Natural killer cell (primary cell): Measurements from ENCODE around the gene CYP39A1. TPM values are rescaled to one million over a fixed set of nuclear protein-coding genes. Genes with fewer than 3 reads are reported as not detected.

Experiments
- ATAC-seq, 3 donors: fragments of 150-1000 bp in 2 of 3; fragments of 200-7000 bp in 1 of 3; cut with Tn5 transposase; 1 replicate in 1 of 3; 2 replicates in 2 of 3; pipeline ENCODE4 v1.10.0; 2021; ENCODE audit warnings: mild to moderate bottlenecking in 2 of 3, moderate library complexity in 2 of 3
- DNase-seq, 2 donors: peaks; one replicate each; pipeline versions ENCODE4 v3.0.0 to v3.0.0-alpha.2; 2013 to 2021; ENCODE audit warnings: mixed read lengths in 1 of 2
- H3K27ac ChIP-seq: one replicate; pipeline ENCODE4 v1.5.1; 2013; ENCODE audit warnings: mild to moderate bottlenecking, low read length
- H3K27me3 ChIP-seq: one replicate; pipeline ENCODE4 v1.6.1; 2013; ENCODE audit warnings: low read length; ENCODE audit not compliant: control insufficient read depth, insufficient read depth
- H3K36me3 ChIP-seq: one replicate; pipeline ENCODE4 v1.6.1; 2013; ENCODE audit warnings: low read length; ENCODE audit not compliant: control insufficient read depth, insufficient read depth
- H3K4me1 ChIP-seq: one replicate; pipeline ENCODE4 v1.6.1; 2013; ENCODE audit warnings: low read length; ENCODE audit not compliant: control insufficient read depth, insufficient read depth
- H3K4me3 ChIP-seq: one replicate; pipeline ENCODE4 v1.5.1; 2013; ENCODE audit warnings: low read length
- H3K9me3 ChIP-seq: one replicate; pipeline ENCODE4 v1.6.1; 2013; ENCODE audit warnings: low read length; ENCODE audit not compliant: control insufficient read depth, insufficient read depth
- H3K27ac Mint-ChIP-seq, 2 donors: one replicate each; pipeline ENCODE4 v1.8.0; 2022; ENCODE audit warnings: mild to moderate bottlenecking in 2 of 2, mixed read lengths in 2 of 2, moderate library complexity in 1 of 2
- H3K27me3 Mint-ChIP-seq, 2 donors: one replicate each; pipeline ENCODE4 v1.8.0; 2022; ENCODE audit warnings: low read depth in 2 of 2, mixed read lengths in 2 of 2
- H3K36me3 Mint-ChIP-seq: one replicate; pipeline ENCODE4 v1.8.0; 2022; ENCODE audit warnings: mixed read lengths
- H3K4me1 Mint-ChIP-seq, 2 donors: one replicate each; pipeline ENCODE4 v1.8.0; 2022; ENCODE audit warnings: mixed read lengths in 2 of 2
- H3K4me3 Mint-ChIP-seq: one replicate; pipeline ENCODE4 v1.8.0; 2022; ENCODE audit warnings: mild to moderate bottlenecking, moderate library complexity, mixed read lengths
- H3K9me3 Mint-ChIP-seq, 2 donors: one replicate each; pipeline ENCODE4 v1.8.0; 2022; ENCODE audit warnings: mixed read lengths in 2 of 2
- WGBS: methylation state at CpG from one replicate; pipeline ENCODE4 v1.1.7; 2013; ENCODE audit warnings: missing lambda C conversion rate; ENCODE audit not compliant: insufficient coverage; 5-methylcytosine and 5-hydroxymethylcytosine counted together
- intact Hi-C: fragments of 100-400 bp; cut with micrococcal nuclease; formaldehyde crosslinking; loops from one replicate; pipeline ENCODE4 v1.14.2; 2022
- total RNA-seq, 4 donors: library from RNA; stranded (reverse); fragments of 120-200 nt in 1 of 4; gene quantifications; one replicate each; pipeline versions ENCODE4 v1.2.3 to v1.2.4, GENCODE V29; 2013 to 2022
- TF ChIP-seq, protein P1 (sequence below): fragments of 200-600 bp; IDR thresholded peaks from one replicate; pipeline ENCODE4 v1.8.0; 2022; ENCODE audit warnings: antibody characterized with exemption

CYP39A1 gene
- total RNA-seq, 3 donors from 2014 or later (not counting 1 experiment from before 2014, with no cell fraction given), result not detected

- H3K27me3 Mint-ChIP-seq, result peaks cover 22 to 25% of the 10 kb centered on the region in 2 donors
- no peaks in the 10 kb centered on the region for H3K36me3 Mint-ChIP-seq
- H3K4me1 ChIP-seq, result no peaks in the 10 kb centered on the region
- ATAC-seq (no peak), DNase-seq (no peak)
- no peak overlapping the region for H3K4me3 ChIP-seq
- H3K36me3 ChIP-seq, result no peaks in the 10 kb centered on the region
- H3K9me3 Mint-ChIP-seq, result no peaks in the 10 kb centered on the region
- no peaks in the 10 kb centered on the region for H3K4me1 Mint-ChIP-seq
- no peak overlapping the region for H3K4me3 Mint-ChIP-seq
- no peak overlapping the region for H3K27ac Mint-ChIP-seq
- no peaks in the 10 kb centered on the region for H3K9me3 ChIP-seq
- H3K27me3 ChIP-seq, result no peaks in the 10 kb centered on the region
- intact Hi-C loops, result loop anchor here (5.0 kb wide), 1 partner anchor 697 kb away; no protein-coding TSS in a partner anchor
- 100% methylated on average over 3 of the region's 3 CpGs for WGBS
- TF ChIP-seq, protein P1, sequence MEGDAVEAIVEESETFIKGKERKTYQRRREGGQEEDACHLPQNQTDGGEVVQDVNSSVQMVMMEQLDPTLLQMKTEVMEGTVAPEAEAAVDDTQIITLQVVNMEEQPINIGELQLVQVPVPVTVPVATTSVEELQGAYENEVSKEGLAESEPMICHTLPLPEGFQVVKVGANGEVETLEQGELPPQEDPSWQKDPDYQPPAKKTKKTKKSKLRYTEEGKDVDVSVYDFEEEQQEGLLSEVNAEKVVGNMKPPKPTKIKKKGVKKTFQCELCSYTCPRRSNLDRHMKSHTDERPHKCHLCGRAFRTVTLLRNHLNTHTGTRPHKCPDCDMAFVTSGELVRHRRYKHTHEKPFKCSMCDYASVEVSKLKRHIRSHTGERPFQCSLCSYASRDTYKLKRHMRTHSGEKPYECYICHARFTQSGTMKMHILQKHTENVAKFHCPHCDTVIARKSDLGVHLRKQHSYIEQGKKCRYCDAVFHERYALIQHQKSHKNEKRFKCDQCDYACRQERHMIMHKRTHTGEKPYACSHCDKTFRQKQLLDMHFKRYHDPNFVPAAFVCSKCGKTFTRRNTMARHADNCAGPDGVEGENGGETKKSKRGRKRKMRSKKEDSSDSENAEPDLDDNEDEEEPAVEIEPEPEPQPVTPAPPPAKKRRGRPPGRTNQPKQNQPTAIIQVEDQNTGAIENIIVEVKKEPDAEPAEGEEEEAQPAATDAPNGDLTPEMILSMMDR, result no peak
- no peak overlapping the region for H3K27ac ChIP-seq
These were observed 23.6 kb downstream of the CYP39A1 start for GRCh38 chr6:46628976-46629375.

- TF ChIP-seq, protein P1, result no peak
- H3K4me3 ChIP-seq, result no peak overlapping the region
- no peaks in the 10 kb centered on the region for H3K4me1 ChIP-seq
- no peaks in the 10 kb centered on the region for H3K9me3 Mint-ChIP-seq
- no peaks in the 10 kb centered on the region for H3K27me3 ChIP-seq
- no peak overlapping the region for H3K27ac ChIP-seq
- DNase-seq (no peak), ATAC-seq (no peak)
- H3K4me3 Mint-ChIP-seq, result no peak overlapping the region
- H3K36me3 Mint-ChIP-seq, result no peaks in the 10 kb centered on the region
- 86% methylated on average over 1 of the region's 1 CpG for WGBS
- H3K36me3 ChIP-seq, result no peaks in the 10 kb centered on the region
- no peaks in the 10 kb centered on the region for H3K9me3 ChIP-seq
- no peak overlapping the region for H3K27ac Mint-ChIP-seq
- peaks cover 22 to 25% of the 10 kb centered on the region in 2 donors for H3K27me3 Mint-ChIP-seq
- intact Hi-C loops, result loop anchor here (5.0 kb wide), 1 partner anchor 696 kb away; no protein-coding TSS in a partner anchor
- no peaks in the 10 kb centered on the region for H3K4me1 Mint-ChIP-seq
These were observed 24.1 kb downstream of the CYP39A1 start for GRCh38 chr6:46628498-46628897.

DNA sequence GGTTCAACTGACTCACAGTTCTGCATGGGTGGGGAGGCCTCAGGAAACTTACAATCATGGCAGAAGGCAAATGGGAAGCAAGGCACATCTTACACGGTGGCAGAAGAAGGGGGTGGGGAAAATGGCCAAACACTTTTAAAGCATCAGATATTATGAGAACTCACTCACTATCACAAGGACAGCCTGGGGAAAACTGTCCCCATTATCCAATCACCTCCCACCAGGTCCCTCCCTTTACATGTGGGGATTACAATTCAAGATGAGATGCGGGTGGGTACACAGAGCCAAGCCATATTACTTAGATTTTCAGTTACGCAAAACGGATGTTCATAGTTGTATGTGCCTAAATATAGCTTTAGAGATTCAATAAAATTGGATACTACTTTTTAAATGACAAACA lies 25.6 kb downstream of the CYP39A1 start:
- Mint-ChIP-seq H3K4me3 (no peak overlapping the region), H3K27me3 (peaks cover 25 to 26% of the 10 kb centered on the region in 2 donors), H3K9me3 (no peaks in the 10 kb centered on the region), H3K4me1 (no peaks in the 10 kb centered on the region), H3K36me3 (no peaks in the 10 kb centered on the region), H3K27ac (no peak overlapping the region)
- Histone ChIP-seq H3K27ac (no peak overlapping the region), H3K36me3 (no peaks in the 10 kb centered on the region), H3K4me1 (no peaks in the 10 kb centered on the region), H3K27me3 (no peaks in the 10 kb centered on the region), H3K9me3 (no peaks in the 10 kb centered on the region), H3K4me3 (no peak overlapping the region)
- no peak for DNase-seq
- ATAC-seq, result no peak
- intact Hi-C loops, result loop anchor here (1.0 to 5.0 kb wide), 3 partner anchors 406 to 695 kb away; no protein-coding TSS in a partner anchor
- WGBS, result 95% methylated on average over 4 of the region's 4 CpGs
- TF ChIP-seq, protein P1, result no peak
